ENCODE results near the gene MBOAT2.

DNA sequence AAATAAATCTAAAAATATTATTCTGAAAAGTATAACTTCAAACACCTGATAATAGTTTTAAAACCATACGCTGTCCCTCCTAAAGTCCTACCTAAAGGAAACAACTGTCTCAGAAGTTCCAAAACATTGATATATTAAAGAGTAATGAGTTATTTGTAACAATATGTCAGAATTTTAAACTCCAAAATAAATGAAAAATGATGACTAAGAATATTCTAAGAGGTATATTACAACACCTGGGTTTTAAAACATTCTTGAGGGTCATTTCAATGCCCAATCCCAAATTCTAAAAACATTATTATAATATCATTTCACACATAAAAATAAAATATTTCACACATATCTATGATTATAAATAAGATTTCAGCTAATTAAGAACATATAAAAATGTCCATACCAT is 186.3 kb downstream of the MBOAT2 start:
- TF ChIP-seq, protein P1, sequence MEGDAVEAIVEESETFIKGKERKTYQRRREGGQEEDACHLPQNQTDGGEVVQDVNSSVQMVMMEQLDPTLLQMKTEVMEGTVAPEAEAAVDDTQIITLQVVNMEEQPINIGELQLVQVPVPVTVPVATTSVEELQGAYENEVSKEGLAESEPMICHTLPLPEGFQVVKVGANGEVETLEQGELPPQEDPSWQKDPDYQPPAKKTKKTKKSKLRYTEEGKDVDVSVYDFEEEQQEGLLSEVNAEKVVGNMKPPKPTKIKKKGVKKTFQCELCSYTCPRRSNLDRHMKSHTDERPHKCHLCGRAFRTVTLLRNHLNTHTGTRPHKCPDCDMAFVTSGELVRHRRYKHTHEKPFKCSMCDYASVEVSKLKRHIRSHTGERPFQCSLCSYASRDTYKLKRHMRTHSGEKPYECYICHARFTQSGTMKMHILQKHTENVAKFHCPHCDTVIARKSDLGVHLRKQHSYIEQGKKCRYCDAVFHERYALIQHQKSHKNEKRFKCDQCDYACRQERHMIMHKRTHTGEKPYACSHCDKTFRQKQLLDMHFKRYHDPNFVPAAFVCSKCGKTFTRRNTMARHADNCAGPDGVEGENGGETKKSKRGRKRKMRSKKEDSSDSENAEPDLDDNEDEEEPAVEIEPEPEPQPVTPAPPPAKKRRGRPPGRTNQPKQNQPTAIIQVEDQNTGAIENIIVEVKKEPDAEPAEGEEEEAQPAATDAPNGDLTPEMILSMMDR (conservative IDR thresholded peaks at IDR 0.05; ENCODE audit: low read length) = no peak
- TF ChIP-seq EZH2phosphoT487 (IDR thresholded peaks at IDR 0.05; ENCODE audit: borderline replicate concordance) = no peak

Data from Loucy (cell line).